Neural cell (in vitro differentiated cells): ENCODE results near the gene ANGEL2. TPM values are rescaled to one million over a fixed set of nuclear protein-coding genes. Genes with fewer than 3 reads are reported as not detected.
A peak's percentile ranks its signal among the peaks of the same experiment; 100 is the strongest.

Source experiments
- H2AFZ ChIP-seq: fragments of 200-600, 300-800 bp; sonication (generic), shearing (Covaris generic); 2 replicates; pipeline ENCODE4 v1.6.0; 2014; ENCODE audit warnings: low read depth, mild to moderate bottlenecking, antibody characterized with exemption, low read length, moderate library complexity
- H3F3A ChIP-seq: fragments of 200-600 bp; shearing (Covaris generic); 2 replicates; pipeline ENCODE4 v1.6.1; 2016; ENCODE audit warnings: mild to moderate bottlenecking, moderate library complexity, mixed read lengths, antibody characterized with exemption, low read length; ENCODE audit not compliant: insufficient read depth, poor library complexity, severe bottlenecking
- H3K27ac ChIP-seq: fragments of 200-600, 300-800 bp; sonication (generic), shearing (Covaris generic); 2 replicates; pipeline ENCODE4 v1.5.1; 2014; ENCODE audit warnings: mild to moderate bottlenecking, low read length, moderate library complexity
- H3K27me3 ChIP-seq: fragments of 300-800, 200-600 bp; sonication (generic), shearing (Covaris generic); 2 replicates; pipeline ENCODE4 v1.6.0; 2014; ENCODE audit warnings: mild to moderate bottlenecking, low read depth, low read length, moderate library complexity; ENCODE audit not compliant: insufficient read depth
- H3K36me3 ChIP-seq: fragments of 300-800, 200-600 bp; sonication (generic), shearing (Covaris generic); 2 replicates; pipeline ENCODE4 v1.5.1; 2014; ENCODE audit warnings: mild to moderate bottlenecking, antibody characterized with exemption, low read length, moderate library complexity; ENCODE audit not compliant: insufficient read depth
- H3K4me2 ChIP-seq: fragments of 300-800, 200-600 bp; sonication (generic), shearing (Covaris generic); 2 replicates; pipeline ENCODE4 v1.6.0; 2014; ENCODE audit warnings: mild to moderate bottlenecking, low read length
- H3K4me3 ChIP-seq: fragments of 300-800, 200-600 bp; sonication (generic), shearing (Covaris generic); 2 replicates; pipeline ENCODE4 v1.5.1; 2014; ENCODE audit warnings: mild to moderate bottlenecking, low read length, moderate library complexity
- H3K79me2 ChIP-seq: fragments of 200-600 bp; shearing (Covaris generic); replicated peaks from 2 replicates; pipeline ENCODE4 v1.6.0; 2014; ENCODE audit warnings: mild to moderate bottlenecking, low read length, moderate library complexity; ENCODE audit not compliant: insufficient read depth
- H3K9ac ChIP-seq: fragments of 300-800, 200-600 bp; sonication (generic), shearing (Covaris generic); 2 replicates; pipeline ENCODE4 v1.6.1; 2016; ENCODE audit warnings: mild to moderate bottlenecking, low read length, mixed read lengths
- H3K9me2 ChIP-seq: fragments of 200-600 bp; shearing (Covaris generic); 2 replicates; pipeline ENCODE4 v1.6.1; 2016; ENCODE audit warnings: mild to moderate bottlenecking, low read length, mixed read lengths; ENCODE audit not compliant: insufficient read depth
- H3K9me3 ChIP-seq: fragments of 200-600, 300-800 bp; sonication (generic), shearing (Covaris generic); 2 replicates; pipeline ENCODE4 v1.6.1; 2016; ENCODE audit warnings: mild to moderate bottlenecking, mixed run types, low read length, moderate library complexity, mixed read lengths
- H4K20me1 ChIP-seq: fragments of 200-600 bp; shearing (Covaris generic); 2 replicates; pipeline ENCODE4 v1.6.1; 2016; ENCODE audit warnings: mild to moderate bottlenecking, mixed run types; ENCODE audit not compliant: insufficient read depth
- CTCF ChIP-seq: fragments of 450-650 bp; IDR thresholded peaks from 2 replicates; pipeline ENCODE4 v1.5.1; 2014; ENCODE audit warnings: antibody characterized with exemption, mild to moderate bottlenecking, moderate library complexity; ENCODE audit not compliant: poor library complexity, severe bottlenecking
- EP300 ChIP-seq: fragments of 450-650 bp; conservative IDR thresholded peaks from 2 replicates; pipeline ENCODE4 v1.6.1; 2014; ENCODE audit warnings: antibody characterized with exemption, mild to moderate bottlenecking, moderate library complexity; ENCODE audit not compliant: poor library complexity, severe bottlenecking
- EZH2 ChIP-seq: fragments of 200-600, 300-800 bp; shearing (Covaris generic), sonication (generic); IDR thresholded peaks from 2 replicates; pipeline ENCODE4 v1.6.1; 2014; ENCODE audit warnings: antibody characterized with exemption, low read length, borderline replicate concordance, mild to moderate bottlenecking; ENCODE audit not compliant: insufficient read depth, poor library complexity, severe bottlenecking
- MXI1 ChIP-seq: fragments of 450-650 bp; conservative IDR thresholded peaks from 2 replicates; pipeline ENCODE4 v1.6.1; 2014; ENCODE audit warnings: antibody characterized with exemption, mild to moderate bottlenecking; ENCODE audit not compliant: poor library complexity, severe bottlenecking
- POLR2AphosphoS5 ChIP-seq: IDR thresholded peaks from 2 replicates; pipeline ENCODE4 v1.6.1; 2012
- RAD21 ChIP-seq: fragments of 450-650 bp; conservative IDR thresholded peaks from 2 replicates; pipeline ENCODE4 v1.6.1; 2014; ENCODE audit warnings: antibody characterized with exemption, mild to moderate bottlenecking, moderate library complexity
- REST ChIP-seq: IDR thresholded peaks from 2 replicates; pipeline ENCODE4 v1.6.1; 2012; ENCODE audit warnings: borderline replicate concordance
- SMC3 ChIP-seq: fragments of 450-650 bp; conservative IDR thresholded peaks from 2 replicates; pipeline ENCODE4 v1.6.1; 2014; ENCODE audit warnings: antibody characterized with exemption, mild to moderate bottlenecking, moderate library complexity; ENCODE audit not compliant: poor library complexity
- TAF1 ChIP-seq: IDR thresholded peaks from 2 replicates; pipeline ENCODE4 v1.6.1; 2012; ENCODE audit warnings: low read depth
- polyA plus RNA-seq: library from polyadenylated mRNA; depleted of rRNA; stranded (reverse); fragments of >200 nt; gene quantifications from 2 replicates; pipeline ENCODE4 v1.2.3, GENCODE V29; 2014

Gene ANGEL2
- polyA plus RNA-seq, 1 donor from 2014 or later, result 58.7 TPM

- Histone ChIP-seq H3K4me3 (peak overlapping the region; percentile 94), H3K27ac (no peak overlapping the region), H3F3A (peaks cover 3% of the 10 kb centered on the region), H2AFZ (no peak overlapping the region), H3K36me3 (peaks cover 12% of the 10 kb centered on the region), H3K9me2 (no peaks in the 10 kb centered on the region), H3K27me3 (peaks cover 5% of the 10 kb centered on the region), H3K9ac (no peak overlapping the region), H4K20me1 (no peaks in the 10 kb centered on the region), H3K9me3 (no peaks in the 10 kb centered on the region), H3K79me2 (peaks cover 22% of the 10 kb centered on the region), H3K4me2 (no peak overlapping the region)
- TF ChIP-seq CTCF (no peak), EP300 (no peak), MXI1 (no peak), EZH2 (no peak), TAF1 (no peak), POLR2AphosphoS5 (no peak), SMC3 (no peak), REST (no peak), RAD21 (no peak)
Observed at GRCh38 chr1:212952641-212952976, 63.1 kb downstream of the ANGEL2 start.

GRCh38 chr1:212951947-212952640 is 63.6 kb downstream of the ANGEL2 start:
- Histone ChIP-seq H3K4me2 (peak overlapping the region; percentile 58), H3K27me3 (peaks cover 5% of the 10 kb centered on the region), H3F3A (peaks cover 3% of the 10 kb centered on the region), H3K9ac (peak overlapping the region; percentile 99), H3K9me2 (no peaks in the 10 kb centered on the region), H2AFZ (no peak overlapping the region), H3K36me3 (peaks cover 12% of the 10 kb centered on the region), H4K20me1 (no peaks in the 10 kb centered on the region), H3K9me3 (no peaks in the 10 kb centered on the region), H3K27ac (peak overlapping the region; percentile 49), H3K4me3 (peak overlapping the region; percentile 94), H3K79me2 (peaks cover 22% of the 10 kb centered on the region)
- no peak for TF ChIP-seq REST
- TF ChIP-seq TAF1, result no peak
- TF ChIP-seq EP300, result no peak
- TF ChIP-seq EZH2, result no peak
- no peak for TF ChIP-seq MXI1
- TF ChIP-seq SMC3, result no peak
- no peak for TF ChIP-seq CTCF
- no peak for TF ChIP-seq POLR2AphosphoS5
- TF ChIP-seq RAD21, result no peak
